GM13976 (cell line): ENCODE data around the gene GNG14.
"Not testable (repeated sequence)": the region's sequence is repeated elsewhere in the genome, so short reads cannot be mapped to it uniquely, and the experiment has no call there.

Experiments
- DNase-seq: peaks from one replicate; pipeline ENCODE4 v3.0.0; 2012; ENCODE audit warnings: low spot score
- in situ Hi-C: fragments of 300-500 bp; cut with MboI; formaldehyde crosslinking; loops from one replicate; pipeline ENCODE4 v1.12.0; 2022; ENCODE audit warnings: low sequenced_read_pairs, mixed read lengths, inconsistent platforms; ENCODE audit not compliant: unreplicated experiment
- TF ChIP-seq, protein P1 (sequence below): IDR thresholded peaks from 2 replicates; pipeline ENCODE4 v1.5.1; 2012; ENCODE audit warnings: borderline replicate concordance, mild to moderate bottlenecking; ENCODE audit not compliant: insufficient read depth; ENCODE audit errors: extremely low read depth, missing control alignments, control extremely low read depth

GNG14 gene

DNA sequence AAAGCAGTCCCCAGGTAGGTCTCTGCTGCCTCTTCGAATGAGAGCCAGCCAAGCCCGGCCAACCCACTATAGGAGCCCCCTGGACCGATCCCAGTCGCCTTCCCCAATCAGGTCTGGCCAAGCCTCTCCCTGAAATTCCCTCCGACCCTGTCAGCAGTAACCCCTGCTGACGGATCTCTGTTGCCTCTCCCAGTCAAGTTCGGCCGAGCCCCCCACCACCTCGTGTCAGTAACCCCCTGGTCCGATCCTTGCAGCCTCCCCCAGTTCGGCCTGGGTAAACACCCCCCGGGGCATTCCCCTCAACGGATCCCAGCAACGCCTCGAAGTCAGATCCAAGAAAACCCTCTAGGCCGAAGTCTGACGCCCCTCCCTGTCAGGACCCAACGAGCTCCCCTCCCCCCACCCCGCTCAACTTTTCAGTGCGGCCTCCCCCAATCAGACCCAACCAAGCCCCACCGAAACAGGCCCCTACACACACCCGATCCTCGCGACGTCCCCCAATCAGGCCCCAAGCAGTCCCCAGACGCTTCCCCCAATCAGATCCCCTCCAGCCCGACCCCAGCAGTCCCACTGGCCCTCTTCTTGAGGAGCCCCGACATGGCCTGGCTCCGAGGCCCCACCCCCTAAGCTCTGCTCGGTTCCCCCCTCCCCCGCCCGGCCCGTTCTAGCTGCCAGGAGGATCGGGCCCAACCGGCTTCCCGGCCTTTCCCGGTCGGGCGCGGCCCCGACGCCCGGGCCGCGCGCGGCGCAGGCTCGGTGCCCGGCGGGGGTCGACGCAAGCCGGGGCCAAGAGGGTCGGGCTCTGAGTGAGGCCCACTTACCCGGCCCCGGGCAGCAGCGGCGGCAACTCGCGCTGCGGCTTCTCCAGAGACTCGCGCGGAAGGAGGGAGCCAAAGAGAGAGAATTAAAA, 34.1 kb downstream of the GNG14 start:
- TF ChIP-seq, protein P1, sequence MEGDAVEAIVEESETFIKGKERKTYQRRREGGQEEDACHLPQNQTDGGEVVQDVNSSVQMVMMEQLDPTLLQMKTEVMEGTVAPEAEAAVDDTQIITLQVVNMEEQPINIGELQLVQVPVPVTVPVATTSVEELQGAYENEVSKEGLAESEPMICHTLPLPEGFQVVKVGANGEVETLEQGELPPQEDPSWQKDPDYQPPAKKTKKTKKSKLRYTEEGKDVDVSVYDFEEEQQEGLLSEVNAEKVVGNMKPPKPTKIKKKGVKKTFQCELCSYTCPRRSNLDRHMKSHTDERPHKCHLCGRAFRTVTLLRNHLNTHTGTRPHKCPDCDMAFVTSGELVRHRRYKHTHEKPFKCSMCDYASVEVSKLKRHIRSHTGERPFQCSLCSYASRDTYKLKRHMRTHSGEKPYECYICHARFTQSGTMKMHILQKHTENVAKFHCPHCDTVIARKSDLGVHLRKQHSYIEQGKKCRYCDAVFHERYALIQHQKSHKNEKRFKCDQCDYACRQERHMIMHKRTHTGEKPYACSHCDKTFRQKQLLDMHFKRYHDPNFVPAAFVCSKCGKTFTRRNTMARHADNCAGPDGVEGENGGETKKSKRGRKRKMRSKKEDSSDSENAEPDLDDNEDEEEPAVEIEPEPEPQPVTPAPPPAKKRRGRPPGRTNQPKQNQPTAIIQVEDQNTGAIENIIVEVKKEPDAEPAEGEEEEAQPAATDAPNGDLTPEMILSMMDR = no peak
- in situ Hi-C loops = no loop called here
- DNase-seq = peak; percentile 84

DNA sequence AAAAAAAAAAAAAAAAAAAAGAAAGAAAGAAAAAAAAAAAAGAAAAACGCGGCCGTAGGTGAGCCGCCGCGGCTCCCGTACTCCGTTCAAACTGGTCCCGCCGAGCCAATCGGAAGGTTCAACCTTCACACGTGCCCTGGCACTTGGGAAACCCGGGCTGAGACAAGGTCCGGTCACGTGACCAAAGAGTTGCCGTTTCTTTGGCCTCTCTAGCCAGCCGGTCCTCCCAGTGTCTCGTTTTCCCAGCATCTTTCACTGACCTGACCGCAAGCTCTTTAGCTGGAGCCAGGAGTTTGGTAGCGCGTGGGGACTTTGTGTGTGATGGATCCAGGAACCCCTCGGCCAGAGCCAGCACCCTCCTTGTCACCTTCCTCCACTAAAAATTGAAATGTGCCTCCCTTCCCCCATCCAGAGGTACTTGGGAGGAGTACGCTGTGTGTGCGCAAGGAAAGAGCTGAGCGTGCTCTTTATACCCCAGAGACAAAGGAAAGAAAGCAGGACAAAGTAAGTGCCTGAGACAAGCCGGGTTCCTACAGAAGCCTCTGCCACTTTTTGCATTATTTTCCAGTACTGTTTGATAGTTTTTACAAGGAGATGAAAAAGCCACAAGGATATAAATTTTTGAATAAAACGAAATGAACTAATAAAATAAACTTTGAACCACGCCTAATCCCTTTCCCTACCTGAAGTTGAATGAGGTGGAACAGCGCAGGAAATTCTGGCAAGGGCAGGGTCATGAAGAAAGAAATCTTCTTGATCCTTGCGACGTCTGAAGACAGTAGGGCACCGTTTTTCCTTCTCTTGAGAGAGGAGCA, 35.0 kb downstream of the GNG14 start:
- in situ Hi-C loops = no loop called here
- peak; percentile 97 for DNase-seq
- TF ChIP-seq, protein P1 = no peak

DNA sequence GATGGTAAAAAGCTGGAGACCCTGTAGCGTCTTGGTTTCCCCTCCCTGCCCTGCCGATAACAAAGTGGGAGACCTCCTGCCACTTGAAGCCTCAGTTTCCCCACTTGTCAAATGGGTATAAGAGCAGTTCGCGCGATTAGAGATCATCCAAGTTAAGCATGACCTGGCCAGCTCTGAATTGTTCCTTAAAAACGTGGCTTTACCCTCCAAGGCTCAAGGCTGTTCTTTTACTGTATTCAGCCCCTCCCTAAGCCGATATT, 35.5 kb downstream of the GNG14 start:
- TF ChIP-seq, protein P1 = no peak
- in situ Hi-C loops = no loop called here
- no peak for DNase-seq

DNA sequence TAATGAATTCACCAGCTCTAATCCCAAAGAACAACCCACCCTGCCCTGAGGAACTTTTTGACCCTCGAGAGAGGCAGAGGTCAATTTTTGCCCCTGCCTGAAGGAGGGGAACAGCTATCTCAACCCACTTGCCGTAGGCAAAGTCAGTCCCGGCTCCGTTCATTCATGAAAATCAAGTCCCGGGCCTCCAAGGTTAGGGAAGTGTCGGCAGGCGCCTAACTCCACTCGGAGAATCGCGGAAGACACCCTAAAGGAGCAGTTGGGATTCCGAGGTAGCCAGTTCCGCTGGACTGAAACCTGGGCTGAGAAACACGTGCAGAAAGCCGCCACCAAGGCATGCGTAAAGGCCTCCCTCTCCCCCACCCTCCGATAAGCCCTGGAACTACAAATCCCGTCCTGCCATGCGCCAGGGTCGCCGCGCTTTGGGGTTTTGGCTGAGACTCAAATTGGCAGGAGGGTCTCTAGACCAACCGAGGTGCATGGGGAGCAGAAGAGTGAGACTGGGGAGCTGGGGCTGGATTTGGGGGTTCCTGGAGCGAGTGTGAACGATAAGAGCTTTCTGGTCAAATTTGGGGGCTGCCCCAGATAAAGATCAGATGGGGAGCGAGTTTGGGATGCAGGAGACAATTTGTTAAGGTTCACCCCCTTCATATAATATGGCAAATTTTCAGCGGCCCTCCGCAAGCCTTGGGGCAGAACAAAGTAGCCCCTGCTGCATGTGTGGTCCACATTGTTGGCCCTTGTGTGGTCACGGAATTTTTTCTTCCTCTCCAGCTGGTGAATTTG, 36.0 kb downstream of the GNG14 start, which contains the start of gene TNPO2:
Gene TNPO2, minus strand, starts transcription at position 292 of the 786 bp plus-strand sequence. CDS start 2,955 bp downstream, outside the sequence.
- in situ Hi-C loops = no loop called here
- peak; percentile 82 for DNase-seq

DNA sequence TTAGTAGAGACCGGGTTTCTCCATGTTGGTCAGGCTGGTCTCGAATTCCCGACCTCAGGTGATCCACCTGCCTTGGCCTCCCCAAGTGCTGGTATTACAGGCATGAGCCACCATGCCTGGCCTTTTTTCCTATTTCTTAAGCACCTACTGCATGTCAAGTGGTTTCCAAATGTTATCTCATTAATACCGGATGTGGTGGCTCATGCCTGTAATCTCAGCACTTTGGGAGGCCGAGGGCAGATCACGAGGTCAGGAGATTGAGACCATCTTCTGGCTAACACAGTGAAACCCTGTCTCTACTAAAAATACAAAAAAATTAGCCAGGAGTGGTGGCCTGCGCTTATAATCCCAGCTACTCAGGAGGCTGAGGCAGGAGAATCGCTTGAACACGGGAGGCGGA, 37.8 kb downstream of the GNG14 start:
- DNase-seq, in situ Hi-C loops: not testable (repeated sequence)

More for the DNA sequence above, 36.0 kb downstream of the GNG14 start, which contains the start of gene TNPO2:
- TF ChIP-seq, protein P1 = no peak

DNA sequence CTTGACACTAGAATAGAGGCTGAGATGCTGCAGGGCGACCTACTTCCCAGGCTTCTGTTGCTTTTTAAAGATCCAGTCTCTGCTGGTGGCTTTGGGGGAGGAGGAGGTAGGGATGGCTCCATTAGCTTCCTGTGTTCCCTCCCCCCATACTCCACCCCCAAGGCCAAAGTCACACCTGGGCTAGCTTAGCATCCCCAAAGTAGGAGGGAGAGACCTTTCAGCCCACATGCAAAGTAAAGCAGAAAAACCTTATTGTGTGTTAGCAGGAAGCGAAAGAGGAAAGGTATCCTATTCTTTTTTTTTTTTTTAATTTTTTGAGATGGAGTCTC, 39.2 kb downstream of the GNG14 start:
- DNase-seq = no peak
- in situ Hi-C loops = no loop called here
- TF ChIP-seq, protein P1 = no peak
